AG04449 (cell line): ENCODE results near the gene MIEF2.

Source experiments
- CTCF ChIA-PET: fragments of 350-600 bp; formaldehyde crosslinking; extraction: SDS; loops from one replicate; lab custom pipeline; 2021; ENCODE audit warnings: antibody characterized with exemption; lab: Yijun Ruan, JAX
- POLR2A ChIA-PET: fragments of 400-600, 350-600 bp; formaldehyde crosslinking; extraction: SDS; loops from one replicate; lab custom pipeline; 2020; ENCODE audit warnings: antibody characterized with exemption, inconsistent platforms; lab: Yijun Ruan, JAX
- DNase-seq: peaks from one replicate; pipeline ENCODE4 v3.0.0-alpha.2; 2010; ENCODE audit warnings: low read depth, low spot score
- H3K4me3 ChIP-seq: 2 replicates; pipeline ENCODE4 v1.5.1; 2011; ENCODE audit warnings: low read depth, mild to moderate bottlenecking, control low read depth, low read length
- CTCF ChIP-seq: IDR thresholded peaks from one replicate; pipeline ENCODE4 v1.5.1; 2011; ENCODE audit warnings: mild to moderate bottlenecking, moderate library complexity, low read length, control low read depth, inconsistent platforms; ENCODE audit not compliant: insufficient read depth; ENCODE audit errors: missing control alignments

MIEF2 gene

GRCh38 chr17:18227635-18228034 is 32.8 kb upstream of the MIEF2 start:
- no peak overlapping the region for H3K4me3 ChIP-seq
- TF ChIP-seq CTCF = no peak
- CTCF ChIA-PET = interaction anchor here (1.0 to 1.8 kb wide), 3 partner anchors 8 to 20 kb away, joined by 3 to 5 read pairs (median 4); no protein-coding TSS in a partner anchor
- POLR2A ChIA-PET = interaction anchor here (0.6 kb wide), 1 partner anchor 31 kb away, joined by 3 read pairs; no protein-coding TSS in a partner anchor
- no peak for DNase-seq

- no peak for TF ChIP-seq CTCF
- DNase-seq = no peak
- ChIA-PET POLR2A (no interaction called here), CTCF (interaction anchor here (1.0 to 1.3 kb wide), 2 partner anchors 12 to 20 kb away, joined by 3 to 5 read pairs; no protein-coding TSS in a partner anchor)
- no peak overlapping the region for H3K4me3 ChIP-seq
Measured at GRCh38 chr17:18228176-18228682, 32.2 kb upstream of the MIEF2 start.

GRCh38 chr17:18229254-18229653 is 31.2 kb upstream of the MIEF2 start:
- ChIA-PET POLR2A (no interaction called here), CTCF (interaction anchor here (1.1 kb wide), 1 partner anchor 12 kb away, joined by 3 read pairs; no protein-coding TSS in a partner anchor)
- no peak overlapping the region for H3K4me3 ChIP-seq
- TF ChIP-seq CTCF = no peak
- DNase-seq = no peak

- CTCF ChIA-PET = interaction anchor here (1.0 to 1.1 kb wide), 2 partner anchors 12 to 19 kb away, joined by 3 to 4 read pairs; no protein-coding TSS in a partner anchor
- POLR2A ChIA-PET = no interaction called here
- no peak overlapping the region for H3K4me3 ChIP-seq
- no peak for TF ChIP-seq CTCF
- DNase-seq = no peak
Measured at GRCh38 chr17:18229771-18230170, 30.7 kb upstream of the MIEF2 start.

GRCh38 chr17:18230288-18231141 is 29.9 kb upstream of the MIEF2 start:
- no peak for TF ChIP-seq CTCF
- ChIA-PET CTCF (interaction anchor here (0.6 to 1.0 kb wide), 2 partner anchors 18 to 137 kb away, joined by 3 to 4 read pairs; no protein-coding TSS in a partner anchor), POLR2A (interaction anchor here (1.4 kb wide), 1 partner anchor 13 kb away, joined by 5 read pairs; no protein-coding TSS in a partner anchor)
- H3K4me3 ChIP-seq = no peak overlapping the region
- no peak for DNase-seq

GRCh38 chr17:18231164-18231563 is 29.3 kb upstream of the MIEF2 start:
- DNase-seq = no peak
- CTCF ChIA-PET = interaction anchor here (0.6 to 1.3 kb wide), 2 partner anchors 18 to 138 kb away, joined by 3 to 5 read pairs; no protein-coding TSS in a partner anchor
- no peak overlapping the region for H3K4me3 ChIP-seq
- POLR2A ChIA-PET = interaction anchor here (1.4 kb wide), 1 partner anchor 12 kb away, joined by 5 read pairs; no protein-coding TSS in a partner anchor
- TF ChIP-seq CTCF = no peak
